T-helper 17 cell (primary cell): ENCODE measurements around the gene DOCK4. TPM values are rescaled to one million over a fixed set of nuclear protein-coding genes. Genes with fewer than 3 reads are reported as not detected.
A peak's percentile ranks its signal among the peaks of the same experiment; 100 is the strongest.
"Not testable (repeated sequence)": the region's sequence is repeated elsewhere in the genome, so short reads cannot be mapped to it uniquely, and the experiment has no call there.

ENCODE experiments used
- ATAC-seq: fragments of 150-1000 bp; cut with Tn5 transposase; 2 replicates; pipeline ENCODE4 v1.10.0; 2021; ENCODE audit warnings: mild to moderate bottlenecking, moderate library complexity
- DNase-seq, 3 donors: peaks; one replicate each; pipeline versions ENCODE4 v3.0.0 to v3.0.0-alpha.2; 2020 to 2021
- H3K9me3 ChIP-seq: one replicate; pipeline ENCODE4 v1.7.0; 2013; ENCODE audit warnings: low read length, mild to moderate bottlenecking; ENCODE audit not compliant: control insufficient read depth, poor library complexity, severe bottlenecking
- H3K27ac Mint-ChIP-seq: one replicate; pipeline ENCODE4 v1.8.0; 2022; ENCODE audit warnings: mild to moderate bottlenecking, moderate library complexity, mixed read lengths
- H3K27me3 Mint-ChIP-seq: one replicate; pipeline ENCODE4 v1.8.0; 2022; ENCODE audit warnings: mixed read lengths
- H3K36me3 Mint-ChIP-seq: one replicate; pipeline ENCODE4 v1.8.0; 2022; ENCODE audit warnings: low read depth, mixed read lengths
- H3K4me1 Mint-ChIP-seq: one replicate; pipeline ENCODE4 v1.8.0; 2022; ENCODE audit warnings: mild to moderate bottlenecking, mixed read lengths
- H3K4me3 Mint-ChIP-seq: one replicate; pipeline ENCODE4 v1.8.0; 2022; ENCODE audit warnings: mild to moderate bottlenecking, moderate library complexity, mixed read lengths
- total RNA-seq, 4 donors: library from RNA in 2 of 4; stranded (reverse) in 2 of 4; gene quantifications; one replicate each; pipeline ENCODE4 v1.2.3 and lab custom pipeline; 2022 to 2026

Gene DOCK4
- total RNA-seq (under 1 TPM; 0.18 to 0.57 TPM), total RNA-seq (lab: John Stamatoyannopoulos, UW) (0.53 to 3.0 reads per million in 2 donors)

GRCh38 chr7:112206238-112206990, at the start of gene DOCK4, which contains the start of gene ZNF277:
Gene DOCK4, minus strand, starts transcription at chr7:112206399. Its CDS starts 261 bp downstream, at chr7:112206138.
Gene ZNF277, plus strand, starts transcription at chr7:112206695. Its CDS starts 22 bp downstream, at chr7:112206717.
- H3K27ac Mint-ChIP-seq, result peak within 1 kb of the TSS; percentile 96
- H3K9me3 ChIP-seq, result no peaks in the 10 kb centered on the region
- DNase-seq (peak; percentile 97 to 99 (median 99)), ATAC-seq (peak; percentile 88)
- H3K4me3 Mint-ChIP-seq, result peak within 1 kb of the TSS; percentile 96
- peaks cover 6% of the 10 kb centered on the region for H3K36me3 Mint-ChIP-seq
- peaks cover 35% of the 10 kb centered on the region for H3K4me1 Mint-ChIP-seq
- peaks cover 30% of the 10 kb centered on the region for H3K27me3 Mint-ChIP-seq

- H3K36me3 Mint-ChIP-seq, result no peaks in the 10 kb centered on the region
Observed at GRCh38 chr7:112255388-112255720, 49.2 kb upstream of the DOCK4 start.

GRCh38 chr7:112254709-112255387, 48.6 kb upstream of the DOCK4 start:
- ATAC-seq (no peak), DNase-seq (no peak)
- Mint-ChIP-seq H3K27me3 (no peaks in the 10 kb centered on the region), H3K4me3 (no peak overlapping the region), H3K4me1 (peaks cover 21% of the 10 kb centered on the region), H3K36me3 (no peaks in the 10 kb centered on the region), H3K27ac (no peak overlapping the region)
- no peaks in the 10 kb centered on the region for H3K9me3 ChIP-seq

More at GRCh38 chr7:112255388-112255720, 49.2 kb upstream of the DOCK4 start:
- no peak overlapping the region for H3K27ac Mint-ChIP-seq
- H3K4me3 Mint-ChIP-seq, result no peak overlapping the region
- ATAC-seq, result no peak
- H3K9me3 ChIP-seq, result no peaks in the 10 kb centered on the region
- H3K4me1 Mint-ChIP-seq, result peaks cover 21% of the 10 kb centered on the region
- no peak for DNase-seq
- H3K27me3 Mint-ChIP-seq, result no peaks in the 10 kb centered on the region

- ATAC-seq (no peak), DNase-seq (no peak)
- no peaks in the 10 kb centered on the region for H3K9me3 ChIP-seq
- no peak overlapping the region for H3K4me3 Mint-ChIP-seq
- no peaks in the 10 kb centered on the region for H3K27me3 Mint-ChIP-seq
- H3K36me3 Mint-ChIP-seq, result no peaks in the 10 kb centered on the region
- peak overlapping the region; percentile 27 for H3K27ac Mint-ChIP-seq
- H3K4me1 Mint-ChIP-seq, result peaks cover 24% of the 10 kb centered on the region
Observed at GRCh38 chr7:112254156-112254555, 48.0 kb upstream of the DOCK4 start.

GRCh38 chr7:112252691-112253090, 46.5 kb upstream of the DOCK4 start:
- Mint-ChIP-seq H3K27ac (no peak overlapping the region), H3K4me3 (no peak overlapping the region), H3K36me3 (no peaks in the 10 kb centered on the region), H3K27me3 (no peaks in the 10 kb centered on the region), H3K4me1 (peaks cover 24% of the 10 kb centered on the region)
- DNase-seq, result no peak
- no peak for ATAC-seq
- H3K9me3 ChIP-seq, result no peaks in the 10 kb centered on the region

- DNase-seq, result no peak
- Mint-ChIP-seq H3K27ac (no peak overlapping the region), H3K36me3 (no peaks in the 10 kb centered on the region), H3K27me3 (no peaks in the 10 kb centered on the region), H3K4me1 (peaks cover 24% of the 10 kb centered on the region), H3K4me3 (no peak overlapping the region)
- no peak for ATAC-seq
- H3K9me3 ChIP-seq, result no peaks in the 10 kb centered on the region
Observed at GRCh38 chr7:112252141-112252540, 45.9 kb upstream of the DOCK4 start.

GRCh38 chr7:112249967-112250366, 43.8 kb upstream of the DOCK4 start:
- H3K9me3 ChIP-seq, H3K27ac Mint-ChIP-seq, DNase-seq, H3K4me3 Mint-ChIP-seq, H3K36me3 Mint-ChIP-seq, ATAC-seq, H3K27me3 Mint-ChIP-seq: not testable (repeated sequence)
- peaks cover 23% of the 10 kb centered on the region for H3K4me1 Mint-ChIP-seq

- no peaks in the 10 kb centered on the region for H3K9me3 ChIP-seq
- peaks cover 15% of the 10 kb centered on the region for H3K4me1 Mint-ChIP-seq
- no peak overlapping the region for H3K4me3 Mint-ChIP-seq
- peaks cover 3% of the 10 kb centered on the region for H3K36me3 Mint-ChIP-seq
- no peak for ATAC-seq
- no peaks in the 10 kb centered on the region for H3K27me3 Mint-ChIP-seq
- H3K27ac Mint-ChIP-seq, result no peak overlapping the region
- DNase-seq, result no peak
Observed at GRCh38 chr7:112248598-112248997, 42.4 kb upstream of the DOCK4 start.

GRCh38 chr7:112238852-112239610, 32.8 kb upstream of the DOCK4 start:
- Mint-ChIP-seq H3K27me3 (no peaks in the 10 kb centered on the region), H3K27ac (no peak overlapping the region), H3K4me1 (peaks cover 6% of the 10 kb centered on the region), H3K4me3 (no peak overlapping the region), H3K36me3 (peaks cover 3% of the 10 kb centered on the region)
- DNase-seq, result no peak
- H3K9me3 ChIP-seq, result no peaks in the 10 kb centered on the region
- ATAC-seq, result no peak

GRCh38 chr7:112238330-112238729, 32.1 kb upstream of the DOCK4 start:
- peaks cover 6% of the 10 kb centered on the region for H3K4me1 Mint-ChIP-seq
- H3K27me3 Mint-ChIP-seq, result no peaks in the 10 kb centered on the region
- DNase-seq (no peak), ATAC-seq (no peak)
- no peaks in the 10 kb centered on the region for H3K9me3 ChIP-seq
- H3K36me3 Mint-ChIP-seq, result peaks cover 3% of the 10 kb centered on the region
- H3K27ac Mint-ChIP-seq, result no peak overlapping the region
- H3K4me3 Mint-ChIP-seq, result no peak overlapping the region

- Mint-ChIP-seq H3K27me3 (no peaks in the 10 kb centered on the region), H3K36me3 (peaks cover 3% of the 10 kb centered on the region), H3K27ac (no peak overlapping the region), H3K4me1 (peaks cover 8% of the 10 kb centered on the region), H3K4me3 (no peak overlapping the region)
- DNase-seq, result no peak
- no peak for ATAC-seq
- no peaks in the 10 kb centered on the region for H3K9me3 ChIP-seq
Observed at GRCh38 chr7:112236597-112236996, 30.4 kb upstream of the DOCK4 start.

GRCh38 chr7:112234147-112234546, 27.9 kb upstream of the DOCK4 start:
- no peak overlapping the region for H3K27ac Mint-ChIP-seq
- H3K27me3 Mint-ChIP-seq, result no peaks in the 10 kb centered on the region
- H3K4me1 Mint-ChIP-seq, result peaks cover 7% of the 10 kb centered on the region
- DNase-seq (no peak), ATAC-seq (no peak)
- no peak overlapping the region for H3K4me3 Mint-ChIP-seq
- H3K36me3 Mint-ChIP-seq, result peaks cover 3% of the 10 kb centered on the region
- no peaks in the 10 kb centered on the region for H3K9me3 ChIP-seq

- no peak for DNase-seq
- peaks cover 3% of the 10 kb centered on the region for H3K36me3 Mint-ChIP-seq
Observed at GRCh38 chr7:112233048-112233697, 27.0 kb upstream of the DOCK4 start.

More at GRCh38 chr7:112233048-112233697, 27.0 kb upstream of the DOCK4 start:
- no peak overlapping the region for H3K27ac Mint-ChIP-seq
- ATAC-seq, result no peak
- H3K27me3 Mint-ChIP-seq, result no peaks in the 10 kb centered on the region
- H3K4me1 Mint-ChIP-seq, result peaks cover 10% of the 10 kb centered on the region
- no peaks in the 10 kb centered on the region for H3K9me3 ChIP-seq
- no peak overlapping the region for H3K4me3 Mint-ChIP-seq
